Effector memory CD4-positive, alpha-beta T cell (primary cell): ENCODE measurements around the gene MB21D2.

Experiments
- DNase-seq, 3 donors: peaks; one replicate each; pipeline ENCODE4 v3.0.0-alpha.2; 2020
- H3K27ac ChIP-seq: 2 replicates; pipeline ENCODE4 v1.7.0; 2013; ENCODE audit warnings: mild to moderate bottlenecking, low read length, moderate library complexity; ENCODE audit not compliant: insufficient read depth, poor library complexity, severe bottlenecking
- H3K27me3 ChIP-seq: replicated peaks from 2 replicates; pipeline ENCODE4 v1.7.0; 2013; ENCODE audit warnings: mild to moderate bottlenecking, low read length; ENCODE audit not compliant: insufficient read depth, control insufficient read depth, poor library complexity, severe bottlenecking
- H3K36me3 ChIP-seq: 2 replicates; pipeline ENCODE4 v1.7.0; 2013; ENCODE audit warnings: mild to moderate bottlenecking, low read length, moderate library complexity; ENCODE audit not compliant: control insufficient read depth, insufficient read depth
- H3K4me1 ChIP-seq: 2 replicates; pipeline ENCODE4 v1.7.0; 2013; ENCODE audit warnings: low read length, mild to moderate bottlenecking; ENCODE audit not compliant: control insufficient read depth, insufficient read depth, poor library complexity, severe bottlenecking
- H3K4me3 ChIP-seq: 2 replicates; pipeline ENCODE4 v1.7.0; 2013; ENCODE audit warnings: low read length, low read depth, mild to moderate bottlenecking; ENCODE audit not compliant: insufficient read depth, poor library complexity, severe bottlenecking
- H3K9me3 ChIP-seq: 2 replicates; pipeline ENCODE4 v1.7.0; 2013; ENCODE audit warnings: mild to moderate bottlenecking, low read length, moderate library complexity; ENCODE audit not compliant: control insufficient read depth

Gene MB21D2

DNA sequence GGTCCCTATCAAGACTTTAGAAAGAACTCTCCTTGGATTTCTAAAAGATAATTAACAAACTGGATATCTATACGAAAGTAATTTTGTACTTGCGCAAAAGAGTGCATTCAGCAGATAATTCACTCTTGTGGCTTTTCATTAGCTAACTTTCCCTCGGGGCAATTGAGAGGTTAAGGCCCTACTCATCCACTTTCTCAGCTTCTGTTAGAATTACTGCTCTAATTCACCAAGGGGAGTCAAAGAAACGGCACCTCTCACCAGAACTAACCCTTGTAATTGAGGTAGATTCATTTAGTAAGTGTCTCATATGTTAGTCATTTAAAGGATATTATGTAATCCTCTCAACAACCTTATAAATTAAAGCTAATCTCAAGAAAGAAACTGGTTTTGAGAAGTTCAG is 22.5 kb upstream of the MB21D2 start:
- H3K4me1 ChIP-seq: no peaks in the 10 kb centered on the region
- H3K27ac ChIP-seq: no peak overlapping the region
- no peaks in the 10 kb centered on the region for H3K36me3 ChIP-seq
- no peak overlapping the region for H3K4me3 ChIP-seq
- no peaks in the 10 kb centered on the region for H3K9me3 ChIP-seq
- no peaks in the 10 kb centered on the region for H3K27me3 ChIP-seq
- DNase-seq: no peak

GRCh38 chr3:192935441-192935840 is 17.8 kb upstream of the MB21D2 start:
- H3K4me1 ChIP-seq: no peaks in the 10 kb centered on the region
- H3K27me3 ChIP-seq: no peaks in the 10 kb centered on the region
- H3K27ac ChIP-seq: no peak overlapping the region
- no peak for DNase-seq
- H3K36me3 ChIP-seq: no peaks in the 10 kb centered on the region
- no peak overlapping the region for H3K4me3 ChIP-seq
- H3K9me3 ChIP-seq: no peaks in the 10 kb centered on the region

DNA sequence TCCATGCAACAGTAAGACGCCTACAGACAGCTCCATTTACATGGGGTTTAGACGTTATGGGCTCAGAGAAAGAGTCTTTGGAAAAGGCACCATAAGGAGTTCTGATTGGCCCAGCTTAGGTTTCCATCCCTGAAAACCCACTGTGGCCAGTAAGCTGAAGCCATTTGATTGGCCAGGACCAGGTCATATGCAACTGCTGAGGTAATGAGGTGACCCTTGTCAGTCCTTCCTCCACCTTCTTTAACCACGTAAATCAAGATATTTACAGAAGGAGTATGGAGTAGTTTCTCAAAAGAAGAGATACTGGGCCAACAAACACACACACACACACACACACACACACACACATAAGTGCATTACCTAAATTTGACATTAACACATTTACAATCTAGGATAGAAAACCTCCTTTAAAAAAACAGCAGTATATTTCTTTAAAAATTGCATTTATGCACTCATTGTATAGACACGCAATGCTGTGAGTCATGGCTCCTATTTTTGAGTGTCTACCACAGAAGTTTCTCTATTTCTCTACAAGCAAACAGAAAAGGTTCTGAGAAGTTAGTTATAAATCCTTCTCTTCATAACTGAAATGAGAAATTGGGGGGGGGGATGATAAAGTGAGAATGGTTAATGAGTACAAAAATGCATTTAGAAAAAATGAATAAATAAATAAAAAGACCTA is 16.3 kb upstream of the MB21D2 start:
- no peaks in the 10 kb centered on the region for H3K27me3 ChIP-seq
- H3K27ac ChIP-seq: no peak overlapping the region
- no peaks in the 10 kb centered on the region for H3K4me1 ChIP-seq
- DNase-seq: no peak
- H3K36me3 ChIP-seq: no peaks in the 10 kb centered on the region
- no peak overlapping the region for H3K4me3 ChIP-seq
- H3K9me3 ChIP-seq: no peaks in the 10 kb centered on the region

GRCh38 chr3:192933259-192933658 is 15.6 kb upstream of the MB21D2 start:
- H3K27me3 ChIP-seq: no peaks in the 10 kb centered on the region
- H3K9me3 ChIP-seq: no peaks in the 10 kb centered on the region
- H3K4me1 ChIP-seq: no peaks in the 10 kb centered on the region
- H3K27ac ChIP-seq: no peak overlapping the region
- H3K4me3 ChIP-seq: no peak overlapping the region
- no peaks in the 10 kb centered on the region for H3K36me3 ChIP-seq
- no peak for DNase-seq

DNA sequence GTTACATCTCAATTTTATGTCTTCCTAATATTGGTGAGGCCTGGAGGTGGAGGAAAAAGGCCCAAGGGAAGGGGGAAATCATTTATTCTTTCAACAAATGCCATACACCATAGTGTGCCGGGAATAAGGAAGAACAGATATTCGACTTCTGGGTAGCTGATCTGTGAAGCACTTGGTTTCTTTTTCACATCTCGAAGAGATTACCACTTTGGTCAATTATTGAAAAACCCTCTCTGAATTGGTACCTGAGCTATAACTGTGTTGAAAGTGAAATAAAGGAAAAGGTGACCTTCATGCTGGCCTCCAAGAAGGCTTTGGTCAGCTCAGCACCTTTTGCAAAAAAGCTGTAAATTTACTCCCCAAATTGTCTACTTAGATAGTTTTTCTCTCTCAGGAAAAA is 14.2 kb upstream of the MB21D2 start:
- no peak overlapping the region for H3K4me3 ChIP-seq
- DNase-seq: no peak
- H3K27me3 ChIP-seq: no peaks in the 10 kb centered on the region
- H3K4me1 ChIP-seq: no peaks in the 10 kb centered on the region
- no peak overlapping the region for H3K27ac ChIP-seq
- no peaks in the 10 kb centered on the region for H3K9me3 ChIP-seq
- H3K36me3 ChIP-seq: no peaks in the 10 kb centered on the region

DNA sequence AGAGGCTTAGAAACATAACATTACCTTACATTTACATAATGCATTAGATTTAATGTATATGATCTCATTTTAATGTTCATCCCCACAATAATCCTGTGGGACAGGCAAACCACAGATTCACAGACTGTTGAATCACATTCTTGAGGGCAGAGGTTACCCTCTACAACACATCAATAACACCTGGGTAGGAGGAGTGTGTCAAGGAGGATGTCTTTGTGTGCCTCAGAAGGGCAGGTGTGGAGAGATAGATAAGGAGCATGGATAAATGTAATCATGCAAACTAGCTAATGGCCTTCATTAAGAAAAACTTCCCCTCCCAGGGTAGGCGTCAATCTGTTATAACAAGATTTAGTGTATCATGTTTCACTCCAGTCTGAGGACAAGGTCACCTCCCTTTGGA is 12.9 kb upstream of the MB21D2 start:
- H3K4me3 ChIP-seq: no peak overlapping the region
- H3K36me3 ChIP-seq: no peaks in the 10 kb centered on the region
- no peaks in the 10 kb centered on the region for H3K27me3 ChIP-seq
- no peaks in the 10 kb centered on the region for H3K9me3 ChIP-seq
- no peak overlapping the region for H3K27ac ChIP-seq
- no peaks in the 10 kb centered on the region for H3K4me1 ChIP-seq
- no peak for DNase-seq

GRCh38 chr3:192929755-192930547 is 12.3 kb upstream of the MB21D2 start:
- no peaks in the 10 kb centered on the region for H3K36me3 ChIP-seq
- DNase-seq: no peak
- H3K27ac ChIP-seq: no peak overlapping the region
- no peak overlapping the region for H3K4me3 ChIP-seq
- no peaks in the 10 kb centered on the region for H3K9me3 ChIP-seq
- no peaks in the 10 kb centered on the region for H3K27me3 ChIP-seq
- H3K4me1 ChIP-seq: no peaks in the 10 kb centered on the region

- H3K27ac ChIP-seq: no peak overlapping the region
- DNase-seq: no peak
Measured at GRCh38 chr3:192929146-192929545, 11.5 kb upstream of the MB21D2 start.

GRCh38 chr3:192928720-192929119 is 11.1 kb upstream of the MB21D2 start:
- no peaks in the 10 kb centered on the region for H3K9me3 ChIP-seq
- no peaks in the 10 kb centered on the region for H3K36me3 ChIP-seq
- no peaks in the 10 kb centered on the region for H3K4me1 ChIP-seq
- H3K27me3 ChIP-seq: no peaks in the 10 kb centered on the region
- no peak overlapping the region for H3K4me3 ChIP-seq
- no peak overlapping the region for H3K27ac ChIP-seq
- DNase-seq: no peak

More at GRCh38 chr3:192929146-192929545, 11.5 kb upstream of the MB21D2 start:
- no peaks in the 10 kb centered on the region for H3K9me3 ChIP-seq
- H3K4me1 ChIP-seq: no peaks in the 10 kb centered on the region
- no peak overlapping the region for H3K4me3 ChIP-seq
- no peaks in the 10 kb centered on the region for H3K36me3 ChIP-seq
- H3K27me3 ChIP-seq: no peaks in the 10 kb centered on the region

- no peak for DNase-seq
- Histone ChIP-seq H3K27me3 (no peaks in the 10 kb centered on the region), H3K36me3 (no peaks in the 10 kb centered on the region), H3K9me3 (no peaks in the 10 kb centered on the region), H3K27ac (no peak overlapping the region), H3K4me3 (no peak overlapping the region), H3K4me1 (no peaks in the 10 kb centered on the region)
Measured at GRCh38 chr3:192928016-192928415, 10.4 kb upstream of the MB21D2 start.
